ENCODE results near the gene NYAP2. TPM values are rescaled to one million over a fixed set of nuclear protein-coding genes. Genes with fewer than 3 reads are reported as not detected.

Gene NYAP2
- total RNA-seq, 3 donors from 2014 or later: 0.11 TPM; not detected in 2

DNA sequence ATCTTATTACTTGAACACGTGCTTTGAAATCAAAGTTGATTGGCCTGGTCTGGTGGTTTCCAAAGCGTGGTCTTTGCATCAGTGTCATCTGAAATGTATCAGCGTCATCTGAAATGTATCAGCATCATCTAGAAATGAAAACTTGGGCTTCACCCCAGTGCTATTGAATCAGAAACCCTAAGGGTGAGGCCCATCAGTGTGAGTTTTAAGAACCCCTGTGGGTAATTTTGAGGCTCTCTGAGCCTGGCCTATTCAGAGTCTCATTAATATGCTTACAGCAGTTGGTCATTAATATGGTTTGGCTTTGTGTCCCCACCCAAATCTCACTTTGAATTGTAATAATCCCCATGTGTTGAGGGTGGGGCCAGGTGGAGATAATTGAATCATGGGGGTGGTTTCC lies 85.2 kb downstream of the NYAP2 start:
- Mint-ChIP-seq H3K4me3 (no peak overlapping the region), H3K36me3 (ENCODE audit: insufficient read depth) (no peaks in the 10 kb centered on the region), H3K9me3 (no peaks in the 10 kb centered on the region), H3K27me3 (ENCODE audit: low read depth) (peaks cover 6% of the 10 kb centered on the region), H3K4me1 (ENCODE audit: low read depth) (no peaks in the 10 kb centered on the region)
- DNase-seq (no peak), ATAC-seq (no peak)

DNA sequence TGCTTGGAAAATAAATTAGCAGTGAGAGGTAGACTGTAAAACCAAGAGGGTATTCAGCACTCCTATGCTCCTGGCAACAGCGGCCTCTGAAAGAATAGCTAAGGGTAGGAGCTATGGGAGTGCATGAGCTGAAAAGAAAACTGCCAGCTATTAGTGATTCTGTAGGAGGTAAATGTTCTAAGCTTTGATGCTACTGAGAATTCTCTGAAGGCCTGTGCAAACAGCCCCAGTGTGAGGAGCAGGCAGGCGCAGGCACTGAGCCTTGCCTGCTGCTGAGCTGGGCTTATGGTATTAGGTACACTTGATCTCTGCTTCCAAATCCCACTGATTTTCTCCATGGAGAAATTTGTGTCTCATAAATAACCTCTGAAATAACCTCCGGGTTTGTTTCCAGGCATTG lies 86.7 kb downstream of the NYAP2 start:
- no peaks in the 10 kb centered on the region for H3K27me3 Mint-ChIP-seq (ENCODE audit: low read depth)
- no peaks in the 10 kb centered on the region for H3K9me3 Mint-ChIP-seq
- no peak overlapping the region for H3K4me3 Mint-ChIP-seq
- no peak for DNase-seq
- H3K36me3 Mint-ChIP-seq (ENCODE audit: insufficient read depth): no peaks in the 10 kb centered on the region
- no peak for ATAC-seq
- no peaks in the 10 kb centered on the region for H3K4me1 Mint-ChIP-seq (ENCODE audit: low read depth)

DNA sequence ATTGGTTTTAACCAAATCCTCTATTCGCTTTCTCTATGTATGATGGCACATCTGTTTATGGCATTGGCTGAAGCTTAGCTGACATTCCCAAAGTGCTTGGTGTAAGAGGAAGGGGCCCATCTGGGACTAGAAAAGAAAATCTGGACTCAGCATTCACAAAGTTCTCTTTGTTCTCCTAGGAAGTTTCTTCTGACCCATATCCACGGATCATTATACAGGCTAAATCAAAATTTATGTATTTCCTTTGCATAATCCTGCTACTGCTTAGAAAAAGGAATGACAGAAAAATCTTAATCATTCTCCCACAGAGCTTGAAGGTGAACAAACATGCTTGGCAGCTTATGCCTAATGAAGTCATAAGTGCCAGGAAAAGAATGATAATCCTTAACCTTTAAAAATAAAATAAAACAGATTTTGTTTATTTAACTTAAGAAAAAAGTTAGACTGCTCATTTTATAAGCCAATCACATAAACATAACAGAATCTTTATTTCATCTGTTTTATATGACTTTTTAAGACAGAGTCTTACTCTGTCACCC lies 88.4 kb downstream of the NYAP2 start:
- no peak for ATAC-seq
- Mint-ChIP-seq H3K27me3 (ENCODE audit: low read depth) (no peaks in the 10 kb centered on the region), H3K4me1 (ENCODE audit: low read depth) (no peaks in the 10 kb centered on the region), H3K9me3 (no peaks in the 10 kb centered on the region), H3K4me3 (no peak overlapping the region), H3K36me3 (ENCODE audit: insufficient read depth) (no peaks in the 10 kb centered on the region)
- DNase-seq: no peak

DNA sequence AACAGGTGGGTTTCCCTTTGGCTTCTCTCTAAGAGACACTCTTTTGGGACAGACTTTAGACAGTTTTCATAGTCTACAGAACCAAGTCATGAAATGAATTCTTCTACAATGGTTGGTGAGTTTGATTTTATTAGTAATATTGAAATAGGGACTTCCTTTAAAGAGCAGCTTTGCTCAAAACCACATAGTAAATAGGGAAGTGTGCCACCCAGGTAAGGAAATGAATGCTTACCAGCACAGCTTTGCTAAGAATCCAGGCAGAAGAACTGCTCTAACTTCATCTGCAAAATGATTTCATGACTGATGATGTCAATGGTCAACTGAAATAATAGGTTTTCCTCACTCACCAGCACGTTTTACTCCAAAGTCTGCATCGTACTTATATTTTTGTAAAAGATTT lies 89.2 kb downstream of the NYAP2 start:
- H3K36me3 Mint-ChIP-seq (ENCODE audit: insufficient read depth): no peaks in the 10 kb centered on the region
- H3K27me3 Mint-ChIP-seq (ENCODE audit: low read depth): no peaks in the 10 kb centered on the region
- ATAC-seq (no peak), DNase-seq (no peak)
- H3K9me3 Mint-ChIP-seq: no peaks in the 10 kb centered on the region
- H3K4me1 Mint-ChIP-seq (ENCODE audit: low read depth): no peaks in the 10 kb centered on the region
- H3K4me3 Mint-ChIP-seq: no peak overlapping the region

DNA sequence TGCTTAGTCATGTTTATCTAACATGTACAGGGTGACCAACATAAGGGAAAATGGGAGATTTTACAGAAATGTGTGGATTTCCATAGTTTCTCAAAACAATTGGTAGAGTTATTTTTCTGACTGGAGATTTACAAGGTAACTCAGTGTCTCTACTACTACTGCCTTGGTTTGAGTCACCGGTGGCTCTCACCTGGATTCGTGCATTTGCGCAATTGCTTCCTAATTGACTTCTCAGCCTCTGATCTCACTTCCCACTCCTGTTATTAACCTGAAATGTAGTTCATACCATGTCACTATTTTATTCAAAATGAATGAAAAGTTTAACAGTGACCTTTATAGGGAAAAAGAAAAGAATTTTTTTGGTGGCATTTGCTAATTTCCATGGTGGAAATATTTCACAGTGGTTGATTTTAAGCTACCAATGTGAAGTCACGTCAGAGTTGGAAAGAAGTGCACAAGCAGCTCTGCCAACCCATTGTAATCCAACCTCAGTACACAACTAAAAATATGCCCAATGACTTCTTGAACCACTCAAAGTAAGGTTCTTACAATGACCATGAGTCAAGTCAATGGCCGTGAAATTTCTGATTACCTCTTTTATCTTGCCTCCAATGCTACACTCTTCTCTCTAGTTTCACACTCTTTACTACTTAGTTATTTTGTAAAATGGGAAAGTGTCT lies 94.0 kb downstream of the NYAP2 start:
- Mint-ChIP-seq H3K9me3 (no peaks in the 10 kb centered on the region), H3K27me3 (ENCODE audit: low read depth) (peaks cover 9% of the 10 kb centered on the region), H3K4me3 (no peak overlapping the region)

DNA sequence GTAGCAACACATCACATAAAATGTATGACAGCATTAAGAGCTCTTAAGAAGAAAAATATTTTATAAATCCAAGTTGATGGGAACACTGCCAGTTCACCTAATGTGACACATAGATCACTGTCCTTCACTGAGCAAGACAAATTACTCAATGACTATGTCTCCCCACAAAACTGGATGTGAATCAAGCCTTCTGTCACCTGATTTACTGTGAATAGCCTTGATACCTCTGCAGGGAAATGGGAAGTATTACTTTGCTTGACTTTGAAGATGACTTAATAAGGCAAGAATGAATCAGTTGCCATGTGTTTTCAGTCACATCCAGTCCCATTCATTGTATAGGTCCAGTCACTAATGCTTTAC lies 94.6 kb downstream of the NYAP2 start:
- no peaks in the 10 kb centered on the region for H3K4me1 Mint-ChIP-seq (ENCODE audit: low read depth)
- no peaks in the 10 kb centered on the region for H3K36me3 Mint-ChIP-seq (ENCODE audit: insufficient read depth)
- peaks cover 13% of the 10 kb centered on the region for H3K27me3 Mint-ChIP-seq (ENCODE audit: low read depth)
- no peaks in the 10 kb centered on the region for H3K9me3 Mint-ChIP-seq
- no peak overlapping the region for H3K4me3 Mint-ChIP-seq
- DNase-seq (no peak), ATAC-seq (no peak)

More for the DNA sequence above, 94.0 kb downstream of the NYAP2 start:
- ATAC-seq: no peak
- Mint-ChIP-seq H3K36me3 (ENCODE audit: insufficient read depth) (no peaks in the 10 kb centered on the region), H3K4me1 (ENCODE audit: low read depth) (no peaks in the 10 kb centered on the region)
- no peak for DNase-seq

DNA sequence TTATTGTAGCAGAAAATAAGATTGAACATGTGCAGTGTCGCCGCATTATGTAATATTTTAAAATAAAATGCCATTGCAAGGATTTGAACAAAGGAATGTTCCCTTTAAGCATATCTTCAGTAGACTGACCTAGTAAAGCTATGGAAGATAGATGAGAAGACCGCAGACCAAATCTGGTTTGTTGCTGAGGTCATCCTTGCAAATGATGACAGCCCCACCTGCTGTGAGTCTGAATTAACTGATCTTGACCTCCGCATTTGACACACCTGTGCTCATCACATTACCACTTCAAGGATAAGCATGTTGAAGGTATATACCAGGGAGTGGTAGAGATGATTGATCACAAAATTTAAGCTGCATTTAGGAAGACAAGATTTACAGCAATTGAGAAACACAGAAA lies 96.2 kb downstream of the NYAP2 start:
- DNase-seq (no peak), ATAC-seq (no peak)
- Mint-ChIP-seq H3K36me3 (ENCODE audit: insufficient read depth) (no peaks in the 10 kb centered on the region), H3K9me3 (no peaks in the 10 kb centered on the region), H3K4me3 (no peak overlapping the region), H3K4me1 (ENCODE audit: low read depth) (no peaks in the 10 kb centered on the region), H3K27me3 (ENCODE audit: low read depth) (peaks cover 13% of the 10 kb centered on the region)

DNA sequence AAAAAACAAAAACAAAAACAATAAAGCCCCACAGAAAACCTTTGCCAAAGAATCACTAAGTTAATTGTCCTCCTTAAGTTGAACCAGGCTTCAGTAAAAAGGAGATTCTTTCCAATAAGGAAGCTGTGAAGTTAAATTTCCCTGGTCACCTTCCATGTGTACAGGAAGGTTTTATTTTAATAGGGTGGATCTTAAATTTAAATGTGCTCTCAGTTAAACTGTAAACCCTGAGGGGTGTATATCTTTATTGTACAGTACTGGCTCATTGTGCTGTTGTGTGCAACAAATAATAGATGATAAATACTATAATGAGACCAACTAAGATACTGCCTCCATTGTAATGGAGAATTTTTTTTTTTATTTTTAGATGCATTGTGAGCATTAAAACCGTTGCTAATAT lies 97.1 kb downstream of the NYAP2 start:
- H3K27me3 Mint-ChIP-seq (ENCODE audit: low read depth): peaks cover 13% of the 10 kb centered on the region
- no peak overlapping the region for H3K4me3 Mint-ChIP-seq
- ATAC-seq (no peak), DNase-seq (no peak)
- H3K9me3 Mint-ChIP-seq: no peaks in the 10 kb centered on the region
- no peaks in the 10 kb centered on the region for H3K4me1 Mint-ChIP-seq (ENCODE audit: low read depth)
- no peaks in the 10 kb centered on the region for H3K36me3 Mint-ChIP-seq (ENCODE audit: insufficient read depth)

DNA sequence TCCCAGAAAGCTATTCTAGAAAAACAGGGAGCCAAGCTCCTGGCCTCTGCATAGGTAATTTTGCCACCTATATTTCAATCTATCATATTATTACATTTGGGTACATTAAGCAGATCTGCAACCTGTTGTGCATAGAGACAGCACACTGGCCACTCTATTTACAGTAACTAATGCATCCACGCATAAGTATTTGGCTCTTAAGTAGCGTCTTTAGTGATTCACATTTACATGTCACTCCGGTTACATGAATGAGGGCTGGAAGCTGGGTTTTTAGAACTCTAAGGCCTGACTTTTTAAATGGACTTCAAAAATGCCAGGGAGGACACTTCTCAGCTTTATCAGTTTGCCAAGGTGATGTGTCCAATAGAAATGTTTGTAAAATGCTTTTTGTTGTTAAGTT lies 97.7 kb downstream of the NYAP2 start:
- no peaks in the 10 kb centered on the region for H3K4me1 Mint-ChIP-seq (ENCODE audit: low read depth)
- ATAC-seq (no peak), DNase-seq (no peak)
- no peaks in the 10 kb centered on the region for H3K9me3 Mint-ChIP-seq
- H3K4me3 Mint-ChIP-seq: no peak overlapping the region
- H3K27me3 Mint-ChIP-seq (ENCODE audit: low read depth): peaks cover 13% of the 10 kb centered on the region
- H3K36me3 Mint-ChIP-seq (ENCODE audit: insufficient read depth): no peaks in the 10 kb centered on the region

DNA sequence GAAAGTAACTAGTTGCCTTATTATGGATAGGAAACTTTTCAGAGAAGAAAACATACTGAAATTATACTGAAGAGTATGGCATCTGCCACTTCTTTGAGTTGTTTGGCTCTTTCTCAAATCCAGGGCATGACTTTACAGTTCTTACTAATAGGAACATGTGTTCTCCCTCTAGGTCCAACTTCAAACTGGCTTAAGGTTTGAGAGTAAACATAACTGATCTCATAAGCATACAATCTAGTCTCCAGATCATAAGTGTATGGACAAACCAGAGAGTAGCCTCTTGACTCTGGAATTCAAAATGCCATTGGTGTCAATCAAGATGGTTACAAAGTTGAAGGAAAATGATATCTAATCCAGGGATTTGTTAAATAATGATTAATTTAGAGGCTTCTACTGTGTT lies 101.5 kb downstream of the NYAP2 start:
- no peaks in the 10 kb centered on the region for H3K4me1 Mint-ChIP-seq (ENCODE audit: low read depth)
- H3K4me3 Mint-ChIP-seq: no peak overlapping the region
- no peaks in the 10 kb centered on the region for H3K9me3 Mint-ChIP-seq
- no peak for ATAC-seq
- peaks cover 10% of the 10 kb centered on the region for H3K27me3 Mint-ChIP-seq (ENCODE audit: low read depth)
- H3K36me3 Mint-ChIP-seq (ENCODE audit: insufficient read depth): no peaks in the 10 kb centered on the region
- DNase-seq: no peak

DNA sequence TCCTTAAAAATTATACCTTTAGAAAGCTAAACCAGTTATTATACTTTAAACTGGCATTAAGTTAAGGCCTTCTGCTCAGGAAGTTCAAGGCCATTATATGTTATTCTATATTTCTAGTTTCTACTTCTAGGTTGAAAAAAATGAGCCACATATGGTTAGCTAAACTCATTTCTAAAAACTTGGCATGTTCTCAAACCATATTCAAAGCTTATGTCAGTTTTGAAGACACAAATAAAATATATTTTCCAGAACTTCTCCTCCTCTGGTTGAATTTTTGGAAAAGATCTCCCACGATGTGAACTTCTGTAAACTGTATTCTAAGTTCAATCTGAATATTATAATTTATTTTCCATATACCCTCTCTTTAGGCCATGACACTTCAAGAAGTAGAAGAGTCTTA lies 103.5 kb downstream of the NYAP2 start:
- ATAC-seq (no peak), DNase-seq (no peak)
- Mint-ChIP-seq H3K36me3 (ENCODE audit: insufficient read depth) (no peaks in the 10 kb centered on the region), H3K27me3 (ENCODE audit: low read depth) (peaks cover 10% of the 10 kb centered on the region), H3K4me3 (no peak overlapping the region), H3K4me1 (ENCODE audit: low read depth) (no peaks in the 10 kb centered on the region), H3K9me3 (no peaks in the 10 kb centered on the region)

DNA sequence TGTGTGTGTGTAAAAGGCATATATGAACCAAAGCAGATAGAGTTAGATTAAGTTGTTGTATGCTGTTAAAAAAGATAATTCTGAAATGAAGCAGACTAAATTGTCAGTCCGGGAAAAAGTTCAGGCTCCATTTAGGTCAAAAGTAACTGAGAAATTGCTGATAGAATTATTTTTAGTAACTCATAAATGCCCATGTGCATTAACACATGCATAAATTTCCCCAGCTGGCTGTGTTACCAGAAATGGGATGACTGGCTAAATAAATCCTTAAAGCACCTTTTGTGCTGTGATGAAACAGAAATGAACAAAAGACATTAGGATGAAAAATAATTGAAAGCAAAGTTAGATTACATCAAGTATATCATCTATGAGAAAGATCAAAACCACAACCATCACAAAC lies 111.3 kb downstream of the NYAP2 start:
- H3K27me3 Mint-ChIP-seq (ENCODE audit: low read depth): peaks cover 12% of the 10 kb centered on the region
- no peak for ATAC-seq

DNA sequence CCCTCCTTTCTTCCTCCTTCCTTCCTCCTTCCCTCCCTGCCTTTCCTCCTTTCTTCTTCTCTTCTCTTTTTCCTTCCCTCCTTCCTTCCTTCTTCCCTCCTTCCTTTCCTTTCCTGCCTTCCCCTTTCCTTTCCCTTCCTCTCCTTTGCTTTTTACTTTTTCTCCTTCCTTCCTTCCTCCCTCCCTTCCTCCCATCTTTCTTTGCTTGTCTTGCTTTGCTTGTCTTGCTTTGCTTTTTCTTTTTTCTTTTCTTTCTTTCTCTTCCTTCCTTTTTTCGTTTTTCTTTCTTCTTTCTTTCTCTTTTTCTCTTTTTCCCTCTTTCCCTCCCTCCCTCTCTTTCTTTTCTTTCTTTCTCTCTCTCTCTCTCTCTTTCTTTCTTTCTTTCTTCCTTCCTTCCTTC lies 113.0 kb downstream of the NYAP2 start:
- Mint-ChIP-seq H3K4me3 (no peak overlapping the region), H3K4me1 (ENCODE audit: low read depth) (no peaks in the 10 kb centered on the region)
- no peak for ATAC-seq

More for the DNA sequence above, 111.3 kb downstream of the NYAP2 start:
- H3K9me3 Mint-ChIP-seq: no peaks in the 10 kb centered on the region
- DNase-seq: no peak
- H3K4me1 Mint-ChIP-seq (ENCODE audit: low read depth): no peaks in the 10 kb centered on the region
- no peaks in the 10 kb centered on the region for H3K36me3 Mint-ChIP-seq (ENCODE audit: insufficient read depth)
- H3K4me3 Mint-ChIP-seq: no peak overlapping the region

DNA sequence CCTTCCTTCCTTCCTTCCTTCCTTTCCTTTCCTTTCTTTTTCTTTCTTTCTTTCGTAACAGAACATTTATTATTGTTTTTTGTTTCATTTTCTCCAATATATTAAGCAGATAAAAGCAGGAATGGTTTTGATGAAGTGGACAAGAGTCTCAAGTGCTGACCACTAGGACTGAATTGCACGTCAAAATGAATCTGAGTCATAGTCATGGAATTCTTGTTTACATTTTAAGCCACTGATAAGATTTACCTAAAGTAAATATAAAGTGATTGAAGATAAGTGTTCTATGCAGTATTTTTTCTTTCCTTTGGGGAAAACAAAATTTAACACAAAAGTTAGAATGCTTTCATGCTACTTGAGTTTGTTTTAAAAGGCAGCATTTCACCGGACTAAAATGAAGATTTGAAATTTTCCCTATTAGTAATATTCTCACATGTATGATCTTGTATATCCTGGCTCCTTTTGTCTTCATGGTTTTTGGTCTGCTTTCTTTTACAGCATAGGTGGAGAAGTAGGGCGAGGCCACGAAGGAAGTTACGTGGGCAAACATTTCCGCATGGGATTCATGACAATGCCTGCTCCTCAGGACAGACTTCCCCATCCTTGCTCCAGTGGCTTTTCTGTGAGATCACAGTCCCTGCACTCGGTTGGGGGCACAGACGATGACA lies 113.5 kb downstream of the NYAP2 start:
- Mint-ChIP-seq H3K36me3 (ENCODE audit: insufficient read depth) (no peaks in the 10 kb centered on the region), H3K4me3 (no peak overlapping the region), H3K4me1 (ENCODE audit: low read depth) (no peaks in the 10 kb centered on the region), H3K9me3 (no peaks in the 10 kb centered on the region), H3K27me3 (ENCODE audit: low read depth) (peaks cover 12% of the 10 kb centered on the region)
- ATAC-seq (no peak), DNase-seq (no peak)

More for the DNA sequence above, 113.0 kb downstream of the NYAP2 start:
- no peaks in the 10 kb centered on the region for H3K36me3 Mint-ChIP-seq (ENCODE audit: insufficient read depth)
- H3K27me3 Mint-ChIP-seq (ENCODE audit: low read depth): peaks cover 12% of the 10 kb centered on the region
- no peaks in the 10 kb centered on the region for H3K9me3 Mint-ChIP-seq
- no peak for DNase-seq

DNA sequence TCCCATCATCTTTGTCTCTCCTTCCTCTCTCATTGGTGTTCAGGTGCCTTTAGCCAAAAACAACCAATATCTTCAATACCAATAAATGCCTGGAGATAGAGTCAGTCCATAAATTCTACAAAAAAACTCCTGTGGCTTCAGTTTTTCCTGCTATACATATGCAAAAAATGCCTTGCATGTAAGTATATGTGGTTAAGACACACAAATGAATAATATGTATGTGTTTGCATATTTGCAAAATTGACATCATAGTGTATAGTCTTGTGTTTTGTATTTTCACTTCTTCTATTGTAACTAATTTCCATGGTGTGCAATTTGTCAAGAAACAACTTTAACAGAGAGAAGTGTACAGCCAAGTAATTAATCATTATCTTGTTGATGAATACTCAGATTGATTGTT lies 115.5 kb downstream of the NYAP2 start:
- H3K4me1 Mint-ChIP-seq (ENCODE audit: low read depth): no peaks in the 10 kb centered on the region
- H3K27me3 Mint-ChIP-seq (ENCODE audit: low read depth): peaks cover 12% of the 10 kb centered on the region
- no peaks in the 10 kb centered on the region for H3K9me3 Mint-ChIP-seq
- ATAC-seq (no peak), DNase-seq (no peak)
- H3K36me3 Mint-ChIP-seq (ENCODE audit: insufficient read depth): no peaks in the 10 kb centered on the region
- H3K4me3 Mint-ChIP-seq: no peak overlapping the region

All from activated T-cell treated with anti-CD3 and anti-CD28 coated beads, Interleukin-2, amount 50 U/mL, for 4 hours (primary cell).